Activated CD4-positive, alpha-beta T cell treated with anti-CD3 and anti-CD28 coated beads, Interleukin-2, amount 50 U/mL, for 1 hour (primary cell): ENCODE data around the gene LMX1B.

Experiments
- DNase-seq: peaks from one replicate; pipeline ENCODE4 v3.0.0-alpha.2; 2020

LMX1B gene

DNA sequence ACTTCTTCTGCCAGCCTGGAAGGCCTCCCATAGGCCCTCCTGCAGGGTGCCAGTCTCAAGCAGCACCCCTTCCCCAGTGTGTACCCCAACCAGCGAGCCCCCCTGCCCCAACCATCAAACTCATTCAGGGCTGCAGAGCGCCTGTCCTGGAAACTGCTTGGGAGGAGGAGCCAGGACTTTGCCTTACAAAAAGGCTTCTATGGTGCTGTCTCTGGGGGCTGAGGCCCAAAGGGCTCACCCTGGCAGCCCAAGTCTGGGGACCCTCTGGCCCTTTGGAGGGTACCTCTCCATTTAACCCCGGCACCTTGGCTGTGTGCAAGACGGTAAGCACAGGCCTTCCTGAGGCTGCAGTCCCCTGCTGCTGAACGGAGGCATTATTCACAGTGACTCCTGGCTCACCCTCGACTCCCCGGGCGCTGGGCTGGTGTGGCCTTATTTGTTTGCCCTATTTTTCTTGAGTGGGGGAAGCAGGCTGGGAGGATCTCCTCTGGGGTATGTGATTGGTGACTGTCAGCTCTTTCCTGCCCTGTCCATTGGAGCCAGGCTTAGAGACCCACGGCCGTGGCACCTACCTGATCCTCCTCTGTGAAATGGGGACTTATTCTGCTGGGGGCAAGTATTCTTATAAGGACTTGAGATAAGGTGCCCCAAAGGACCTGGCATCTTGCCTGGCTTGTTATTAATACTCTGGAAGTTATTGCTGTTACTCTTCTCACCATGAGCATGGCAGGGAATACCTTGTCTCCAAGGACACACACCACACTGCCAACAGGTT, 5.8 kb downstream of the LMX1B start:
- no peak for DNase-seq

- no peak for DNase-seq
Measured at GRCh38 chr9:126620478-126620877, 6.8 kb downstream of the LMX1B start.

DNA sequence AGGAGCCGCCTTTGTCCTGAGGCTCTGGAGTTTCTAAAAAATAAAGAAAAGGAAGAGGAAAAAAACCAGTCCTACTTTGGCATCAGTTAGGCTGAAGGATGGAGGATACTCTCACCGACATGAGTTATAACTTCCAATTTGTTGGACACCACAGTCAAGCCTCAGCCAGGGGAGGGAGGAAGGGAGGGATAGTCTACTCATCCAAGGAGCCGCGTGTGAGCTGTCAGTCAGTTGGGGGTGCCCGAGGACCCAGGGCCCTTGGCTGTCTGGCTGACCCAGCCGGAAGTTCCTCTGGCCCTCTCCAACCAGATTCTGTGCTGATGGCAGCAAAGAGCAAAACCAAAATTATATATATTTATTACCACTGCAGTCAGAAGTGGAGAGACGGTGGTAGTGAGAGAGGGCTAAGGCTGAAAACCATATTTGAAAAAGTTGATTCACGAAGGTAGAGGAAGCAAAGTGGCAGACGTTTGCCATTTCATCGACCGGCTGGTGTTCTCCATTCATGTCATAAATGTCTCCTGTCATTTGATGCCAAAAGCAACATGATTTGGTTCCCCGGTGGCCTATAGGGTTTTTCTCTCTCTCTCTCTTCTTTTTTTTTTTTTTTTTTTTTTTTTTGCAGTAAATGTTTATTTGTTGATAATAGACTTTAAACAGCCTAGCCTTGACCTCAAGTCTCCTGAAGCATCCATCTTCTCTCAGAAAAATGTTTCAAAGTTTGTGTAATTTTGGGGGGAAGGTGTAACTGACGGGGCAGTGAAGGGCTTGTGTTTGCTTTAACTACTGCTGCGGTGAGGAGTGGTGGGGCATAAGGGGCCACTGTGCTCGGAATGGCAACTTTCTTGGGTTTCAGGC, 7.6 kb downstream of the LMX1B start:
- no peak for DNase-seq

DNA sequence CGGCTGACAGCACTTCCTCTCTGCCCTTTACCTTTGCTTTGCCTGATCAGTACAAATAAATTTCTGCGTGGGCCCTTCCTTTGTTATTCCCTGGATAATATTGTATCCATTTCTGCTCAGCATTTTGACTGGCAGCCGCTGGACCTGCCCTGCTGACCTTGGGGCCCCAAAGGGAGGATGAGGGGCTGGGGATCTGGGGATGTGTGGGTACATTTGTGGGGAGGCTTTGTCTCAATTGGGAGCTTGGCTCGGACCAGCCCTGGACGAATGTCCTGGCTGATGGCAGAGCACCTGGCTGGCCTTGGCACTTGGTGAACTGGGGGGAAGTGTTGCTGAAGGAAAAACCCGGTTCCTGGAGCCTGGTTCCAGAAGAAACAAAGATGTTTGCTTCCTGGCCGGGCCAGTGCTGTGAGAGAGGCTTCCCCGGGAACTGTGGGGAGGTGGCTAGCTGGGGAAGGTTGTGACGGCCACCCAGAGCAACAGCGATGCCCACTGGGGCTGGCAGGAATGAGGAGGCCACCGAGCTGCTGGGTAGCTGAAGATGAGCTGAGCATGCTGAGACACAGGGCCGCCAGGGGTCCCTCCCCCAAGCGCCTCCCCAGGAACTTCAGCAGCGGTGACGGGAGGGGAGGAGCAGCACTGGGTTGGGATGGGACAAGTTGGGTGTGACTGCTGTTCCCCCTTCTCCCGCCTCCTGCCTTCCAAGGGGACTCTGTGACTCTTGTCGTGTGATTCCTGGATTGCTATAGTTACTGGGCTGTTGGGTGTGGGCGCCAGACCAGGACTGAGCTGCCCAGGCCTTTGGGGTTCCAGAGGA, 8.4 kb downstream of the LMX1B start:
- DNase-seq, result no peak

GRCh38 chr9:126623314-126623666, 9.6 kb downstream of the LMX1B start:
- DNase-seq, result no peak

DNA sequence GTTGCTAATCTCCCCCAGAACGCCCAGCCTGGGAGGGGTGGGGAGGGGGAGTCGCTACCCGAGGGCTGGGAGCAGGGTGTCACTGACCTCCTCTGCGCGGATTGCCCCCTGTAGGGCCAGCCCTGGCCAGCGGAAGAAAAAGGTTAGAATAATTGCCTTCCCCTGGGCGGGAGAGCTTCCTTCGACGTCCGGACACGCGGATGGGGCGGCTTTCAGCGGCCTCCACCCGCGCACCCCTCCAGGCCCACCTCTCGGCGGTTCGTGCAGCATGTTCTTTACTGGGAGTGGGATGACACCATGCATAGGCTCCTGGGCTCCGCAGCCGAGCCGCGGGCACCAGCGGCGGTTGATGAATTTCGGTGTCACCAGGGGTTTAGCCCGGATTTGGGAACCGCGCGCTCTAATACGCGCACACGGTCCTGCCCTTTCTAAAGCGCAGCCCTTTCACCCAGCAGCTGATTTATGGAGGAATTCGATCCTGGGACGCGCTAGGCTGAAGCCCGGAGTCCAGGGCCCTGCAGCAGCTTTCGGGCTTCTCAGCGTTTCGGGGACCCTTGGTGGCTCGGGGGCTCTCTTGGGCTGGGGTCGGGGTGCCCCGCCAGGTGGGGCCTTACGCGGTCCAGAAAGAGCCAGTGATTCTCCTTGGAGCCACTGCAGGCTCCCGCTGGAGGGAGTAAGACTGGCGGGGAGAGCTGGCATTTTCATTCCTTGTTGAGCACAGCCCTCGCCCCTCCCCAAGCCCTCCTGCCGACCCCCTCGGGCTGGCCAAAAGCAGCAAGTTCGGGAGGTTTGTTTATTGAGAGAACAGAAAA, 10.1 kb downstream of the LMX1B start:
- DNase-seq, result no peak

DNA sequence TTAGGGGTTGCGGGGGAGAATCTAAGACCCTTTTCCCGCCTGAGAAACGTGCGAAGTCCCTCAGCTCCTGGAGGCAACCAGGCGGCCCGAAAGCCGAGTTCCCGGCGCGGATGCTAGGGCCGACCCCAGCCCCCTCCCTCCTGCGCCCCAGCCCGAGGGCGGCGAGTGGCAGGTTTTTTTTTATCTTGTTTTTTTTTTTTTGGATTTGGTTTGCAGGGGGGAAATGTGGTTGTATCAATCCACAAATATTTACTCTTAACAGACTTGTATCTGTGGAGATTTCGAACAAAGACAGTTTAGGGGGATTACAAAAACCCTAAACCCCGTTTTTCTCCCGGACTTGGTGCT, 10.7 kb downstream of the LMX1B start:
- DNase-seq, result no peak

DNA sequence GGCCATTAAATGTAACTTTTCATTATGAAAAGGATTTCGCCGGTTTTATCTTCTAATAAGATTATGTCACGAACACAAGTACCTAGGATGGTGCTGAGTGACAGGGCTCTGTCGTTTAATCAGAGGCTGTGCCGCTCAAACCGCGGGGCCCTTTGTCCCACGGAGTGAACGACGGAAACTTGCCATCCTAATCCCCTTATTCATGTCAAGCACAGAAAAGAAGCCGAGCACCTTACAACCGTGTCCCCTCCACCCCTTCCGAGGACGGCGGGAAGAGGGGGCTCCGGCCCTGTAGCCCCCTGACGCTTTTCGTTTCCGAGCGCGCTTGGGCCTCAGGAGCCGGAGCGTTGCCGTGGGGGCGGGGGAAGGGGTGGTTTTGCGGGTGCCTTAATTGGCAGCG, 11.2 kb downstream of the LMX1B start:
- DNase-seq, result no peak

- DNase-seq, result no peak
Measured at GRCh38 chr9:126625329-126626126, 11.8 kb downstream of the LMX1B start.

- no peak for DNase-seq
Measured at GRCh38 chr9:126626127-126626925, 12.6 kb downstream of the LMX1B start.

GRCh38 chr9:126626926-126627233, 13.2 kb downstream of the LMX1B start:
- no peak for DNase-seq

GRCh38 chr9:126628146-126628545, 14.4 kb downstream of the LMX1B start:
- DNase-seq, result no peak

GRCh38 chr9:126628969-126629674, 15.4 kb downstream of the LMX1B start:
- DNase-seq, result no peak

- no peak for DNase-seq
Measured at GRCh38 chr9:126630458-126631237, 16.9 kb downstream of the LMX1B start.

GRCh38 chr9:126631254-126631653, 17.5 kb downstream of the LMX1B start:
- DNase-seq, result no peak

DNA sequence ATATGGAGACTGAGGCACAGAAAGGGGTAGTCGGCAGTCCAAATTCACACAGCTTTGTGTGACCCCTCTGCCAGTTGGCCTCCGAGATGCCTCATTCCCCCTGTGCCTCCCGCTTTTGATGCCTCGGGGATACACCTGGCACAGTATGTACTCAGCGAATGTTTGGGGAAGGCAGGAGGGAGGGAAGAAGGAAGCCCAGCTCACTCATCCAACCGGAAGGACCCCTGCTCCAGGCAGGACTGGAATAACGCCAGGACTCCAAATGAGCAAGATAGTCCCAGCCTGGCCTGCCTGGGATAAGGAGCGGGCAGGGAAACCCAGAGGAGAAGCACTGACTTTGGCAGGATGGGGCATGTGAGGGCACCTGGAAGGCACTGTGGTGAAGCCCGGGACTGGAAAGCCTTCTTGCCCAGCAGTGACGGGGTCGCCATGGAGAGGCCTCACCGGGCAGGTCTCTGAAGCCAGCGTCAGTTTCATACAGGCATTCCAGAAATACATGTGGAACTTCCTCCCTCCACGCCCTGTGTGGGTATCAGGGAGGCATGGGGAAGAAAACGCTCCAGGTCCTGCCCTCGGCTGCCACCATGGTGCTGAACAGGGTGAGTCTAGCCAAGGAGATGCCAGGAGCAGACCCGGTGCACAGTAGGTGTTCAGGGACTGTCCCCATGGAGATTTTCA, 20.3 kb downstream of the LMX1B start:
- no peak for DNase-seq

DNA sequence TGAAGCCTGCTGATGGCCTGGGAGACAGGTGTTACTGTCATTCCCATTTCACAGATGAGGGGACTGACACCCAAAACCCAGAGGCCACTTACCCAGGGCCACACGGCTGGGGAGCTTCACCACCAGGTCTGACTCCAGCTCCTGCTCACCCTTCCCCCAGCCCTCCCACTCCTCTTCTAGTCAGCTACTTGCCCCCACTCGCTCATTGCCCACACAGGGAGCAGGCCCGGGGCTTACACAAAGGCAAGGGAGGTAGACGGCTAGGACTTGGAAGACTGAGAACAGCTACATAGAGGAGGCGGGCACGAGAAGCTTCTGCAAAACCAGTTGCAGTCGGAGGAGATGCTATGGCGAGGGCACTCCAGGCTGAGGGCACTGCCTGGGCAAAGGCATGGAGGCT, 21.3 kb downstream of the LMX1B start:
- DNase-seq, result no peak

GRCh38 chr9:126635661-126636439, 22.1 kb downstream of the LMX1B start:
- DNase-seq, result no peak
